Sigmoid colon (tissue), 4 donors: ENCODE results near the gene SELENON.

Experiments used
- EP300 ChIP-seq, 4 donors: sonication (generic); formaldehyde crosslinking; IDR thresholded peaks; one replicate each; pipeline ENCODE4 v1.6.1; 2017; ENCODE audit warnings: antibody characterized with exemption in 4 of 4
- POLR2A ChIP-seq, 2 donors: fragments of 450-650 bp; IDR thresholded peaks; one replicate each; pipeline ENCODE4 v1.6.1; 2016; ENCODE audit warnings: antibody characterized with exemption in 2 of 2, mild to moderate bottlenecking in 2 of 2, moderate library complexity in 2 of 2
- POLR2AphosphoS5 ChIP-seq, 4 donors: sonication (generic); formaldehyde crosslinking; IDR thresholded peaks; one replicate each; pipeline ENCODE4 v1.6.1; 2017; ENCODE audit warnings: antibody characterized with exemption in 4 of 4
- TF ChIP-seq, protein P1 (sequence below), 4 experiments: fragments of 450-650 bp in 3 of 4; fragments of 200-600 bp in 1 of 4; IDR thresholded peaks; one replicate each; pipeline ENCODE4 v1.5.1; 2016 to 2019; ENCODE audit warnings: antibody characterized with exemption in 4 of 4, mild to moderate bottlenecking in 3 of 4, moderate library complexity in 2 of 4

DNA sequence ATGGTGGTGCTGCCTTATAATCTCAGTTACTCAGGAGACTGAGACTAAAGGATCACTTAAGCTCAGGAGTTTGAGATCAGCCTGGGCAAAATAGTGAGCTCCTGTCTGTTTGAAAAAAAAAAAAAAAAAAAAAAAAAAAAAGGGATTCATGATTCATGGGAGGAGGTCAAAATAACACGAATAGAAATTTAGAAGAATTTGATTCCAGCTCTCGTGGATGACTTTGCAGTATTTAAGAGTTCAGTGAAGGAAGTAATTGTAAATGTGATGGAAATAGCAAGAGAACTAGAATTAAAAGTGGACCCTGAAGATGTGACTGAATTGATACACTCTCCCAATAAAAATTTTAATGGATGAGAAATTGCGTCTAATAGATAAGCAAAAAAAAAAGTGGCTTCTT is 43.5 kb downstream of the SELENON start:
- TF ChIP-seq, protein P1, sequence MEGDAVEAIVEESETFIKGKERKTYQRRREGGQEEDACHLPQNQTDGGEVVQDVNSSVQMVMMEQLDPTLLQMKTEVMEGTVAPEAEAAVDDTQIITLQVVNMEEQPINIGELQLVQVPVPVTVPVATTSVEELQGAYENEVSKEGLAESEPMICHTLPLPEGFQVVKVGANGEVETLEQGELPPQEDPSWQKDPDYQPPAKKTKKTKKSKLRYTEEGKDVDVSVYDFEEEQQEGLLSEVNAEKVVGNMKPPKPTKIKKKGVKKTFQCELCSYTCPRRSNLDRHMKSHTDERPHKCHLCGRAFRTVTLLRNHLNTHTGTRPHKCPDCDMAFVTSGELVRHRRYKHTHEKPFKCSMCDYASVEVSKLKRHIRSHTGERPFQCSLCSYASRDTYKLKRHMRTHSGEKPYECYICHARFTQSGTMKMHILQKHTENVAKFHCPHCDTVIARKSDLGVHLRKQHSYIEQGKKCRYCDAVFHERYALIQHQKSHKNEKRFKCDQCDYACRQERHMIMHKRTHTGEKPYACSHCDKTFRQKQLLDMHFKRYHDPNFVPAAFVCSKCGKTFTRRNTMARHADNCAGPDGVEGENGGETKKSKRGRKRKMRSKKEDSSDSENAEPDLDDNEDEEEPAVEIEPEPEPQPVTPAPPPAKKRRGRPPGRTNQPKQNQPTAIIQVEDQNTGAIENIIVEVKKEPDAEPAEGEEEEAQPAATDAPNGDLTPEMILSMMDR (IDR thresholded peaks at IDR 0.05): no peak
- TF ChIP-seq POLR2A (IDR thresholded peaks at IDR 0.05) (no peak), POLR2AphosphoS5 (IDR thresholded peaks at IDR 0.05) (no peak), EP300 (IDR thresholded peaks at IDR 0.05) (no peak)
